Mesothelial cell of epicardium (in vitro differentiated cells): ENCODE results near the gene AGBL4. TPM values are rescaled to one million over a fixed set of nuclear protein-coding genes. Genes with fewer than 3 reads are reported as not detected.

ENCODE experiments used
- DNase-seq, 2 experiments: peaks; one replicate each; pipeline ENCODE4 v3.0.0; 2021; ENCODE audit warnings: low spot score in 2 of 2; ENCODE audit not compliant: unreplicated experiment in 2 of 2
- H3K27ac Mint-ChIP-seq: 2 replicates; pipeline ENCODE4 v1.8.0; 2021; ENCODE audit warnings: mixed read lengths
- H3K27me3 Mint-ChIP-seq: 2 replicates; pipeline ENCODE4 v1.8.0; 2021; ENCODE audit warnings: low read depth, mixed read lengths
- H3K36me3 Mint-ChIP-seq: 2 replicates; pipeline ENCODE4 v1.8.0; 2021; ENCODE audit warnings: mixed read lengths
- H3K4me1 Mint-ChIP-seq: 2 replicates; pipeline ENCODE4 v1.8.0; 2021; ENCODE audit warnings: mixed read lengths
- H3K4me3 Mint-ChIP-seq: 2 replicates; pipeline ENCODE4 v1.8.0; 2021; ENCODE audit warnings: mild to moderate bottlenecking, moderate library complexity, mixed read lengths
- H3K9me3 Mint-ChIP-seq: 2 replicates; pipeline ENCODE4 v1.8.0; 2021; ENCODE audit warnings: mixed read lengths
- CTCF ChIP-seq: fragments of 200-600 bp; sonication (generic); IDR thresholded peaks from one replicate; pipeline ENCODE4 v1.5.0; 2021; ENCODE audit warnings: antibody characterized with exemption; ENCODE audit not compliant: unreplicated experiment
- total RNA-seq: library from RNA; stranded (reverse); gene quantifications from 3 replicates; pipeline ENCODE4 v1.2.1, GENCODE V29; 2021

The AGBL4 gene
- total RNA-seq, 1 donor from 2014 or later: 0.42 TPM

GRCh38 chr1:49906365-49906764 is 117.4 kb downstream of the AGBL4 start:
- TF ChIP-seq CTCF: no peak
- no peak for DNase-seq
- no peaks in the 10 kb centered on the region for H3K4me1 Mint-ChIP-seq
- no peak overlapping the region for H3K27ac Mint-ChIP-seq
- peaks cover 70% of the 10 kb centered on the region for H3K9me3 Mint-ChIP-seq
- H3K36me3 Mint-ChIP-seq: no peaks in the 10 kb centered on the region
- no peaks in the 10 kb centered on the region for H3K27me3 Mint-ChIP-seq
- no peak overlapping the region for H3K4me3 Mint-ChIP-seq

- no peaks in the 10 kb centered on the region for H3K4me1 Mint-ChIP-seq
- no peaks in the 10 kb centered on the region for H3K27me3 Mint-ChIP-seq
- no peak for TF ChIP-seq CTCF
- no peaks in the 10 kb centered on the region for H3K36me3 Mint-ChIP-seq
- H3K27ac Mint-ChIP-seq: no peak overlapping the region
- no peak for DNase-seq
- H3K9me3 Mint-ChIP-seq: peaks cover 80% of the 10 kb centered on the region
- no peak overlapping the region for H3K4me3 Mint-ChIP-seq
These were observed 159.2 kb downstream of the AGBL4 start for GRCh38 chr1:49864581-49864980.

GRCh38 chr1:49854741-49855140 is 169.0 kb downstream of the AGBL4 start:
- no peak for TF ChIP-seq CTCF
- H3K27ac Mint-ChIP-seq: no peak overlapping the region
- H3K4me3 Mint-ChIP-seq: no peak overlapping the region
- no peak for DNase-seq
- no peaks in the 10 kb centered on the region for H3K36me3 Mint-ChIP-seq
- no peaks in the 10 kb centered on the region for H3K4me1 Mint-ChIP-seq
- peaks cover 82% of the 10 kb centered on the region for H3K9me3 Mint-ChIP-seq
- no peaks in the 10 kb centered on the region for H3K27me3 Mint-ChIP-seq

GRCh38 chr1:49842596-49842995 is 181.2 kb downstream of the AGBL4 start:
- Mint-ChIP-seq H3K4me3 (no peak overlapping the region), H3K36me3 (peaks cover 2% of the 10 kb centered on the region), H3K4me1 (no peaks in the 10 kb centered on the region), H3K27me3 (no peaks in the 10 kb centered on the region), H3K27ac (no peak overlapping the region), H3K9me3 (peaks cover 85% of the 10 kb centered on the region)
- DNase-seq: no peak
- no peak for TF ChIP-seq CTCF

GRCh38 chr1:49841767-49842166 is 182.0 kb downstream of the AGBL4 start:
- no peaks in the 10 kb centered on the region for H3K27me3 Mint-ChIP-seq
- no peak for TF ChIP-seq CTCF
- H3K4me3 Mint-ChIP-seq: no peak overlapping the region
- no peak for DNase-seq
- peaks cover 2% of the 10 kb centered on the region for H3K36me3 Mint-ChIP-seq
- H3K4me1 Mint-ChIP-seq: no peaks in the 10 kb centered on the region
- peaks cover 78% of the 10 kb centered on the region for H3K9me3 Mint-ChIP-seq
- H3K27ac Mint-ChIP-seq: no peak overlapping the region

- no peaks in the 10 kb centered on the region for H3K36me3 Mint-ChIP-seq
- no peak for TF ChIP-seq CTCF
- H3K27ac Mint-ChIP-seq: no peak overlapping the region
- no peaks in the 10 kb centered on the region for H3K4me1 Mint-ChIP-seq
- H3K27me3 Mint-ChIP-seq: no peaks in the 10 kb centered on the region
- no peak for DNase-seq
- no peak overlapping the region for H3K4me3 Mint-ChIP-seq
- peaks cover 80% of the 10 kb centered on the region for H3K9me3 Mint-ChIP-seq
These were observed 199.5 kb downstream of the AGBL4 start for GRCh38 chr1:49824261-49824660.
